ENCODE measurements around the gene EBLN1. TPM values are rescaled to one million over a fixed set of nuclear protein-coding genes. Genes with fewer than 3 reads are reported as not detected.
A peak's percentile ranks its signal among the peaks of the same experiment; 100 is the strongest.

The EBLN1 gene
- polyA plus RNA-seq, 1 donor from 2014 or later: not detected

- no peaks in the 10 kb centered on the region for H3K9me3 ChIP-seq (ENCODE audit: low read length)
- no peaks in the 10 kb centered on the region for H3K36me3 ChIP-seq (ENCODE audit: insufficient read depth, low read length)
- peaks cover 4% of the 10 kb centered on the region for H3K27me3 ChIP-seq (ENCODE audit: insufficient read depth, low read depth, low read length)
- H3K9ac ChIP-seq (ENCODE audit: low read length): no peak overlapping the region
- H3F3A ChIP-seq (ENCODE audit: insufficient read depth, low read length, poor library complexity, severe bottlenecking): peaks cover 8% of the 10 kb centered on the region
- TF ChIP-seq EP300 (conservative IDR thresholded peaks at IDR 0.05; ENCODE audit: poor library complexity, severe bottlenecking) (no peak), EZH2 (IDR thresholded peaks at IDR 0.05; ENCODE audit: borderline replicate concordance, insufficient read depth, low read length, poor library complexity, severe bottlenecking) (no peak), CTCF (IDR thresholded peaks at IDR 0.05; ENCODE audit: poor library complexity, severe bottlenecking) (no peak), MXI1 (conservative IDR thresholded peaks at IDR 0.05; ENCODE audit: poor library complexity, severe bottlenecking) (no peak), SMC3 (conservative IDR thresholded peaks at IDR 0.05; ENCODE audit: poor library complexity) (no peak), TAF1 (IDR thresholded peaks at IDR 0.05; ENCODE audit: low read depth) (no peak), POLR2AphosphoS5 (IDR thresholded peaks at IDR 0.05) (no peak), RAD21 (conservative IDR thresholded peaks at IDR 0.05) (no peak), REST (IDR thresholded peaks at IDR 0.05; ENCODE audit: borderline replicate concordance) (no peak)
- H4K20me1 ChIP-seq (ENCODE audit: insufficient read depth): no peaks in the 10 kb centered on the region
- no peaks in the 10 kb centered on the region for H3K79me2 ChIP-seq (replicated peaks; ENCODE audit: insufficient read depth, low read length)
- H3K9me2 ChIP-seq (ENCODE audit: insufficient read depth, low read length): no peaks in the 10 kb centered on the region
- no peak overlapping the region for H3K27ac ChIP-seq (ENCODE audit: low read length)
- H3K4me2 ChIP-seq (ENCODE audit: low read length): no peak overlapping the region
- H3K4me3 ChIP-seq (ENCODE audit: low read length): no peak overlapping the region
- H2AFZ ChIP-seq (ENCODE audit: low read depth, low read length): no peak overlapping the region
Observed at GRCh38 chr10:22231260-22231659, 13.4 kb upstream of the EBLN1 start.

DNA sequence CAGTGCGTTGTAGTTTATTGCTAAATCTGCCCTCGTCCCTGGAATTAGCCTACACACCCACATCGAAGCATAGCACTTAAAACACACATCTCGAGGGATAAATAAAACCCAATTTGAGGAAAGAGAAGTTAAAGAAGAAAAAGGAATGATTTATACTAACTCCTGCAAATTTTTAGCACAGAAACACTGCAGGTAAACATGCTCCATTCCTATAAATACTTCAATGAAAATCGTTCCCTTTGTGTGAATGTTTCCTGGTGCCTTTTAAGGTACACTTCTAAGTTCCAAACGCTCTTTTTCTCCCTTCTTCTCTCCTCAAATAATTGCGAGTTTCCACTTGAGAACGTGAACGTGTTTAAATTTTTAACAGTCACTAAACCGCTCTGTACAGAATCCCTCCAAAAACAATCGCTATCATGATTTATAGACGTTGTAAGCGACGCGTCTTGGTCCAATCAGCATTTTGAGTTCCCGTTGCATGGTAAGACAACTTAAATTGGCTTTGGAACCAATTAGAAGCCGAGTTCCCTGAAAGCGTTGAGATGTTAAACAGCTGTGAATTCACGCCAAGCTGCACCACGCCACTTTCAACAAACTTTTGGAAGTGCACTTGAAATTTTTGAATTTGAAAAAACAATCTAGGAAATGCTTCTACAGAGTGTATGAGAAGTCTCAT is 12.5 kb upstream of the EBLN1 start:
- Histone ChIP-seq H3K9me3 (ENCODE audit: low read length) (no peaks in the 10 kb centered on the region), H4K20me1 (ENCODE audit: insufficient read depth) (no peaks in the 10 kb centered on the region), H3K9ac (ENCODE audit: low read length) (peak overlapping the region; percentile 72), H3K79me2 (replicated peaks; ENCODE audit: insufficient read depth, low read length) (no peaks in the 10 kb centered on the region), H3F3A (ENCODE audit: insufficient read depth, low read length, poor library complexity, severe bottlenecking) (peaks cover 8% of the 10 kb centered on the region), H3K27me3 (ENCODE audit: insufficient read depth, low read depth, low read length) (peaks cover 4% of the 10 kb centered on the region), H3K36me3 (ENCODE audit: insufficient read depth, low read length) (no peaks in the 10 kb centered on the region), H3K27ac (ENCODE audit: low read length) (no peak overlapping the region), H3K9me2 (ENCODE audit: insufficient read depth, low read length) (no peaks in the 10 kb centered on the region), H3K4me3 (ENCODE audit: low read length) (peak overlapping the region; percentile 78), H2AFZ (ENCODE audit: low read depth, low read length) (peak overlapping the region; percentile 51), H3K4me2 (ENCODE audit: low read length) (peak overlapping the region; percentile 54)
- TF ChIP-seq POLR2AphosphoS5 (IDR thresholded peaks at IDR 0.05) (no peak), MXI1 (conservative IDR thresholded peaks at IDR 0.05; ENCODE audit: poor library complexity, severe bottlenecking) (peak; percentile 42)
